K562 (cell line): ENCODE results near the gene POLD2. TPM values are rescaled to one million over a fixed set of nuclear protein-coding genes. Genes with fewer than 3 reads are reported as not detected.

Experiments
- ATAC-seq: fragments of 200-7000 bp; cut with Tn5 transposase; 3 replicates; pipeline ENCODE4 v1.9.1; 2020; ENCODE audit warnings: moderate library complexity
- BruUV-seq: library from RNA; stranded (reverse); fragments of 400-500 nt; replicated peaks from 2 replicates; lab custom pipeline; 2021; lab: Mats Ljungman, UMichigan
- CTCF ChIA-PET: fragments of 300-600 bp; formaldehyde crosslinking; extraction: SDS; loops from one replicate; lab custom pipeline; 2021; ENCODE audit warnings: low intra/inter-chr PET ratio; lab: Yijun Ruan, JAX
- POLR2A ChIA-PET: fragments of 300-600, 350-650 bp; sonication (Branson Sonifier 250); formaldehyde crosslinking; extraction: SDS; loops from one replicate; lab custom pipeline; 2021; ENCODE audit warnings: antibody characterized with exemption, inconsistent platforms; lab: Yijun Ruan, JAX
- DNase-seq, 4 experiments: peaks; one replicate each; pipeline versions ENCODE4 v3.0.0 to v3.0.0-alpha.2; 2011 to 2018; ENCODE audit warnings: low spot score in 3 of 4, mixed read lengths in 3 of 4; ENCODE audit errors: extremely low read depth in 1 of 4
- FAIRE-seq: peaks from 2 replicates; lab custom pipeline; 2011; peaks lifted over from hg19 to GRCh38; lab: Jason Lieb, UNC
- H2AFZ ChIP-seq: 2 replicates; pipeline ENCODE4 v1.6.0; 2011; ENCODE audit warnings: low read depth, low read length, control low read depth, inconsistent platforms
- H3K27ac ChIP-seq: fragments of 200-600 bp; 3 replicates; pipeline ENCODE4 v1.8.0; 2011; ENCODE audit warnings: low read depth, mild to moderate bottlenecking, control low read depth, inconsistent platforms, low read length, moderate library complexity, mixed read lengths; ENCODE audit errors: extremely low read depth
- H3K27me3 ChIP-seq, 2 experiments: fragments of 300-600 bp in 1 of 2; 2 replicates in 1 of 2; 3 replicates in 1 of 2; pipeline versions ENCODE4 v1.6.0 to v1.8.0; 2011; ENCODE audit warnings: inconsistent platforms in 2 of 2, low read length in 2 of 2, mild to moderate bottlenecking in 1 of 2, mixed read lengths in 1 of 2, moderate library complexity in 1 of 2; ENCODE audit not compliant: control insufficient read depth in 2 of 2, insufficient read depth in 2 of 2
- H3K36me3 ChIP-seq: fragments of 300-600 bp; 3 replicates; pipeline ENCODE4 v1.8.0; 2011; ENCODE audit warnings: mild to moderate bottlenecking, low read length, inconsistent platforms; ENCODE audit not compliant: control insufficient read depth, insufficient read depth
- H3K4me1 ChIP-seq, 2 experiments: fragments of 200-600 bp in 1 of 2; replicated peaks in 1 of 2; 2 replicates in 1 of 2; 3 replicates in 1 of 2; pipeline versions ENCODE4 v1.5.1 to v1.8.0; 2011; ENCODE audit warnings: inconsistent platforms in 2 of 2, low read length in 2 of 2, mild to moderate bottlenecking in 1 of 2, mixed read lengths in 1 of 2, moderate library complexity in 1 of 2; ENCODE audit not compliant: control insufficient read depth in 2 of 2, insufficient read depth in 2 of 2
- H3K4me2 ChIP-seq: 2 replicates; pipeline ENCODE4 v1.6.1; 2011; ENCODE audit warnings: low read length, control low read depth, inconsistent platforms, mixed read lengths; ENCODE audit not compliant: insufficient read depth
- H3K4me3 ChIP-seq: fragments of 200-600 bp; sonication (generic), shearing (Covaris generic); 2 replicates; pipeline ENCODE4 v1.5.1; 2016; ENCODE audit warnings: control low read depth, inconsistent platforms
- H3K79me2 ChIP-seq: fragments of 200-600 bp; 3 replicates; pipeline ENCODE4 v1.8.0; 2011; ENCODE audit warnings: low read length, inconsistent platforms; ENCODE audit not compliant: control insufficient read depth, insufficient read depth
- H3K9ac ChIP-seq, 2 experiments: 2 replicates each; pipeline versions ENCODE4 v1.6.0 to v1.6.1; 2011; ENCODE audit warnings: low read depth in 2 of 2, low read length in 2 of 2, control low read depth in 1 of 2, inconsistent platforms in 1 of 2, mild to moderate bottlenecking in 1 of 2, mixed read lengths in 1 of 2; ENCODE audit not compliant: insufficient read depth in 1 of 2
- H3K9me1 ChIP-seq: one replicate; pipeline ENCODE4 v1.6.0; 2011; ENCODE audit warnings: inconsistent platforms, mild to moderate bottlenecking, low read length, moderate library complexity; ENCODE audit not compliant: control insufficient read depth, insufficient read depth
- H3K9me3 ChIP-seq: replicated peaks from 2 replicates; pipeline ENCODE4 v1.5.1; 2011; ENCODE audit warnings: low read depth, low read length, inconsistent platforms; ENCODE audit not compliant: control insufficient read depth, insufficient read depth
- H4K20me1 ChIP-seq: replicated peaks from 2 replicates; pipeline ENCODE4 v1.6.1; 2011; ENCODE audit warnings: low read length, inconsistent platforms, mixed read lengths; ENCODE audit not compliant: control insufficient read depth, insufficient read depth
- BDP1 ChIP-seq: IDR thresholded peaks from 3 replicates; pipeline ENCODE4 v1.6.1; 2011; ENCODE audit not compliant: insufficient read length, insufficient read depth
- POLR2AphosphoS2 ChIP-seq: IDR thresholded peaks from 2 replicates; pipeline ENCODE4 v1.6.1; 2012; ENCODE audit warnings: low read length, improper control_type of control experiment
- SRSF3 ChIP-seq: fragments of 200-400 bp; formaldehyde crosslinking; IDR thresholded peaks from 2 replicates; pipeline ENCODE4 v1.6.1; 2016; ENCODE audit warnings: mild to moderate bottlenecking, low read length, moderate library complexity; ENCODE audit not compliant: insufficient read depth
- ZSCAN29 ChIP-seq: fragments of 450-650 bp; IDR thresholded peaks from 2 replicates; pipeline ENCODE4 v1.6.1; 2017
- WGBS: fragments of 100-300 bp; shearing (Covaris generic); methylation state at CpG from one replicate; pipeline ENCODE4 v1.1.6; 2016; ENCODE audit warnings: low coverage, mixed read lengths; ENCODE audit not compliant: insufficient coverage; ENCODE audit errors: missing lambda C conversion rate; 5-methylcytosine and 5-hydroxymethylcytosine counted together
- in situ Hi-C: fragments of 300-500 bp; cut with MboI; formaldehyde crosslinking; loops from 4 replicates; pipeline ENCODE4 v1.15.0; 2018; ENCODE audit warnings: inconsistent platforms, mixed read lengths
- intact Hi-C: fragments of 100-400 bp; cut with micrococcal nuclease; formaldehyde crosslinking; loops from 2 replicates; pipeline ENCODE4 v1.14.2; 2022
- polyA plus RNA-seq, 8 experiments: library from polyadenylated mRNA; depleted of rRNA in 4 of 8; stranded (reverse) in 5 of 8; unstranded in 3 of 8; fragments of >200 nt; fragmentation: Nextera tagmentation in 2 of 8; fragmentation: Illumina TruSeq in 1 of 8; extraction: Ambion mirVana in 2 of 8; extraction: Trizol in 1 of 8; gene quantifications; 2 replicates each; pipeline versions ENCODE4 v1.2.1 to v1.2.3, GENCODE V29; 2011 to 2014; ENCODE audit warnings: inconsistent platforms in 1 of 8, missing spikeins in 1 of 8
- total RNA-seq, 7 experiments: library from RNA; depleted of rRNA in 6 of 7; stranded (reverse); fragments of >200 nt in 6 of 7; fragmentation: Illumina TruSeq in 2 of 7; extraction: Trizol in 2 of 7; gene quantifications; 2 replicates each; pipeline versions ENCODE4 v1.2.1 to v1.2.3, GENCODE V29; 2011 to 2021; ENCODE audit warnings: low replicate concordance in 1 of 7
- TF ChIP-seq, protein P1 (sequence below): sonication (generic); formaldehyde crosslinking; IDR thresholded peaks from 2 replicates; pipeline ENCODE4 v1.9.0; 2022; ENCODE audit warnings: mild to moderate bottlenecking, missing genetic modification reagents

Gene POLD2
- total and polyA plus RNA-seq, 9 of the 15 experiments (the other 6 are each of a cell fraction or from before 2014, with no cell fraction given), result 29.7 to 259 (median 225) TPM

GRCh38 chr7:44071726-44072363 lies 51.5 kb downstream of the POLD2 start:
- H3K4me3 ChIP-seq, result no peak overlapping the region
- no peak for ATAC-seq
- FAIRE-seq, result no peak
- H3K9me3 ChIP-seq, result no peaks in the 10 kb centered on the region
- 13% methylated on average over 9 of the region's 9 CpGs for WGBS
- intact Hi-C loops, result loop anchor here (2.0 kb wide), 1 partner anchor 125 kb away; no protein-coding TSS in a partner anchor
- H3K9me1 ChIP-seq, result peaks cover 4% of the 10 kb centered on the region
- H3K4me1 ChIP-seq, result peaks cover 6 to 20% of the 10 kb centered on the region in 2 experiments; a peak in 3 of 5 replicates
- POLR2A ChIA-PET, result interaction anchor here (0.9 kb wide), 1 partner anchor 18 kb away, joined by 3 read pairs; no protein-coding TSS in a partner anchor
- H3K27me3 ChIP-seq, result peaks cover 0 to 14% of the 10 kb centered on the region in 2 experiments; a peak in 2 of 5 replicates
- H3K79me2 ChIP-seq, result no peaks in the 10 kb centered on the region
- in situ Hi-C loops, result no loop called here
- CTCF ChIA-PET, result interaction anchor here (1.0 kb wide), 1 partner anchor 52 kb away, joined by 3 read pairs; no protein-coding TSS in a partner anchor
- H3K27ac ChIP-seq, result no peak overlapping the region
- BruUV-seq, result no TSS peak
- H2AFZ ChIP-seq, result no peak overlapping the region
- H3K36me3 ChIP-seq, result peaks cover 13% of the 10 kb centered on the region; the same call in 1 of the 3 replicates
- no peak overlapping the region for H3K4me2 ChIP-seq
- no peak overlapping the region for H3K9ac ChIP-seq
- no peak for DNase-seq
- peaks cover 9% of the 10 kb centered on the region; the same call in 1 of the 2 replicates for H4K20me1 ChIP-seq
- TF ChIP-seq ZSCAN29, result no peak
- no peak for TF ChIP-seq SRSF3
- peak; percentile 30; the same call in 1 of the 2 replicates for TF ChIP-seq POLR2AphosphoS2
- no peak for TF ChIP-seq BDP1
- TF ChIP-seq, protein P1, sequence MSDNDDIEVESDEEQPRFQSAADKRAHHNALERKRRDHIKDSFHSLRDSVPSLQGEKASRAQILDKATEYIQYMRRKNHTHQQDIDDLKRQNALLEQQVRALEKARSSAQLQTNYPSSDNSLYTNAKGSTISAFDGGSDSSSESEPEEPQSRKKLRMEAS (CRISPR knock-in tag), result peak; percentile 27; the same call in 1 of the 2 replicates
